NCI-H1105 (cell line): Measurements from ENCODE around the gene GNAL.
"Not testable (repeated sequence)": the region's sequence is repeated elsewhere in the genome, so short reads cannot be mapped to it uniquely, and the experiment has no call there.

ENCODE experiments used
- DNase-seq: peaks from one replicate; lab custom pipeline; 2025; lab: John Stamatoyannopoulos, UW

GNAL gene

DNA sequence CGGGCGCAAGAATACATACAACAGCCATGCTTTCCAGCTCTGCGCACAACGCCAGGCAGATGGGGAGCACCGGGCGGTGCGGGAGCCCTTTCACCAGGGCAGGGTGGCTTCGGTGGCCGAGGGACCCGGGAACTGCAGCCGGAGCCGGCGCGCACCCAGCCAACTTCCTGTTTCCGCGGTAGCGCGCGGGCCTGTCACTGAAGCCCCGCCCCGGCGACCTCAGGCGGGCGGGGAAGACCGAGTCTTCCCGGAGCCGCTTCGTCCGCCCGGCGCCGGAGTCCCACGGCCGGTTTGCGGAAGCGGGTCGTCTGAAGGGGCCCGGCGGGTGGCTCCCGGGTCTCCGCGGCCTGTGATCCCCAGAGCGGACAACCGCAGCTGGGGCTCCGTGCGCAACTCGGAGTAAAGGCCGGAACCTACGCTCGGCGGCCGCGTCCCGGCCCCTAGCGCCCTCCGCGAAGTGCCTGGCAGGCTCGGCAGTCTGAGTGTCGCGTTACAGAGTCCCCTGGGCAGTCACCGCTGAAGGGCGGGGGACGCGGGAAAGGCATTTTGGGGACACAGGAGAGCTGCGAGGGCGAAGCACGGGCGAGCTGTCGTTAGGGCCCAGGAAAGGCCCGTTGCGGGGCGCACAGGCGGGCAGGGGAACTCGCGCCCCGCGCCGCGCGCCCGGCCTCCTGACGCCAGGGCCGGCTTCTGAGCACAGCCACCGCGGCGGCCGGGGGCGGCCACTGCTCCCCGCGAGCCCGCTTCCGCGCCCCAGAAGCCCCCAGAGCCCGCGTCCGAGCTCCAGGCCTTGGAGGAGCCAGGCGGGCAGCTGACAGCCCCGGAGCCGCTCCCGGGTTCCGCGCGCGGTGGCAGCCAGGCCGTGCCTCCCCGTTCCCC lies 219.4 kb downstream of the GNAL start, which contains the start of gene MPPE1:
TSS of gene MPPE1 (minus strand) at position 136 of the 879 bp plus-strand sequence. CDS start 11,053 bp downstream, outside the sequence.
- peak; percentile 79 for DNase-seq

DNA sequence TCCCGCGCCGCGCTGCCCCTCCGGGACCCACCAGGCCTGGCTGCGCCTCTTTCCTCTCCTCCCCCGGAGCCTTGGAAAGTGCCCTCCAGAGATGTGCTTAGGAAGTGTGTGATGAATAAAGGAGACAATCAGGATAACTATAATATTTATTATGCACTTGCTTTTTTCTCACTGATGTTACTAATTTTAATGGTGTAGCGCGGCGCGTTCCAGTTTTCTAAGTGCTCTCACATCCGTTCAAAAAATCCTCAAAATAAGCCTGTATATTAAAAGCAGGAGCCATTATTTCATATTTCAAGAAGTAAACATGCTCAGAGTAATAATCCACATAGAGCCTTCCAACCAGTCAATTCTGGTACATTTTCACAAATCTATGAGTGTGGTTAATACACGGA lies 220.0 kb downstream of the GNAL start:
- DNase-seq: no peak

DNA sequence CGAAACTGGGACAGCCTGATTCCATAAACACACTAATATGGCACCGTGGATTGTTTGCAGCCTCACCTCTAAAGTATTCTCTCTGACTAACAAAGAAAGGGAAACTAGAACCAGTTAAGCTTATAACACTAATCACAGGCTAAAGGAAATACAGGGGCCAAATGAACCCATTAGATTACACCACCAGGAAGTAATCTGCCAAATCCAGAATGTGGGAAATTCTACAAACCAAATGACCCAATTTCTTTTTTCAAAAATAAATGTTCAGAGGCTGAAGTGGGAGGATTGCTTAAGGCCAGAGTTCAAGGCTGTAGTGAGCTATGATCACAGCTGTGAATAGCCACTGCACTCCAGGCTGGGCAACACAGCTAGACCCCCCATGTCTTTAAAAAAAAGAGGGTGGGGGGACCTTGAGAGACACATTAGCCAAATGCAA lies 220.5 kb downstream of the GNAL start:
- no peak for DNase-seq

DNA sequence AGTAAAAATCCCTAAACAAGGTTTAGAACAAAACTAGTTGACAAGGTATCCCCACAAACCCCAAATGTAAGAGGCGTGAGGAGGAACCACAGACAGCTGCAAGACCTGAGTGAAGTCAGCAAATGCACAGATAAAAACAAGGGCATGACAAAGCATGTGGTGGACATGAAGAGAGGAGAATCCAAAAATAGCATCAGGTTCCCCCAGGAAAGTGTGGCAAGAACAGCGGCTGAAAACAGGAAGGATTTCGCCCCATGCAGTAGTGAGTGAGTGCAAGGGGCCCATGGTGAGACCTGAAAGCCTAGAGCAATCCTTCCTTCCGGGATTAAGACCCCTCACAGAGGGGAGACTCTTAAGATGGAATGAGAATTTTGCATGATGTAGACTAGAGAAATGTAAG lies 227.8 kb downstream of the GNAL start:
- not testable (repeated sequence) for DNase-seq

DNA sequence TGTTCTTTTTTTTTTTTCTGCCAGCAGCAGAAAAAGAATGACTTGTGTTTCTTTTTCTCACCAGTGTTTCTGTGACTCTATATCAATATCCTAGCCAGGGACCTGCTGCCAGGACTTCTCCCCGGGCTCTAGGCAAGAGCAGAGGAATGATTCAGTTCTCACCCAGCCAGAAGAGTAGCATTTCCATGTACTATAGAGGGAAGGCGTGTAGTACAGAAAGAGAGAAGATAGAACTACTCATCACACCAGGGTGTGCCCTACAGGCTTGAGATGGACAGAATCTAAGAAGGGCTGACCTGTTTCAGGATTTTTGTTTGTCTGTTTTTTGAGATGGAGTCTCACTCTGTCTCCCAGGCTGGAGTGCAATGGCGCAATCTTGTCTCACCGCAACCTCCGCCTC lies 230.5 kb downstream of the GNAL start:
- not testable (repeated sequence) for DNase-seq

DNA sequence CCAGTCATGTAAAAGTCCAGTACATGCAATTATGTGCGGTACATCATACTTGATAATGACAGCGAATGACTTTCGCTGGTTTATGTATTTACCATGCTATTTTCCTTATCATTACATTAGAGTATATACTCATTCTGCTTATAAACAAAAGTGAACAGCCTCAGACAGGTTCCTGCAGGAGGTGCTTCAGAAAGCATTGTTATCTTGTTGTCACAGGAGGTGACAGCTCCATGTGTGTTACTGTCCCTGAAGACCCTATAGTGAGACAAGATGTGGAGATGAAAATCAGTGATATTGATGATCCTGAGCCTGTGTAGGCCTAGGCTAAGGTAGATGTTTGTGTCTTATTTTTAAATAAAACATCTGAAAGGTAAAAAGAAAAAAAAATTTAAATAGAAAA lies 234.4 kb downstream of the GNAL start:
- DNase-seq: no peak

DNA sequence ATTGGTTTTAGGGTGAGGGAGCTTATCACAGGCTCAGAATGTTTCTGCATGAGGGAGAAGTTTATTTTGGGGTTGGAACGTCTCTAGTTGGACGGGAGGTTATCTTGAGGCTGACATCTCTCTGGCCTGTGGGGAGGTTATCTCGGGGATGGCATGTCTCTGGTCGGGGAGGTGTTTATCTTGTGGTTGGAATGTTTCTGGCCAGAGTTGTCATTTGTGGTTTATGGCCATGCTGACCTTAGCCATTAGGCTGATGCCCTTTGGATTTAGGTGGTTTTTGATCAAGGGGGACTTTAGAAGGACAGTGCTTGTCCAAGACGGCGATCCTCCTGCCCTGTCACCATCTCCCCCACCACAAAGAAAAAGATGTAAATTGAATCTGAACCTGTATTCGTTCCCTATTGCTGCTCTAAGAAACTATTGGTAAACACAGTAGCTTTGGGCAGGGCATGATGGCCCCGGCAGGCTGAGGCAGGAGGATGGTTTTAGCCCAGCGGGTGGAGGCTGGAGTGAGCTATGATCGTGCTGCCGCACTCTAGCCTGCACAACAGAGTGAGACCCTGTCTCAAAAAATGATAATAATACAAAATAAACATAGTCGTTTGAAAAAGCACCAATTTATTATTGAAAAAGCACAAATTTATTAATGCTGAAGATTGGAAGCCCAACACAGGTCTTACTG lies 236.9 kb downstream of the GNAL start:
- no peak for DNase-seq

DNA sequence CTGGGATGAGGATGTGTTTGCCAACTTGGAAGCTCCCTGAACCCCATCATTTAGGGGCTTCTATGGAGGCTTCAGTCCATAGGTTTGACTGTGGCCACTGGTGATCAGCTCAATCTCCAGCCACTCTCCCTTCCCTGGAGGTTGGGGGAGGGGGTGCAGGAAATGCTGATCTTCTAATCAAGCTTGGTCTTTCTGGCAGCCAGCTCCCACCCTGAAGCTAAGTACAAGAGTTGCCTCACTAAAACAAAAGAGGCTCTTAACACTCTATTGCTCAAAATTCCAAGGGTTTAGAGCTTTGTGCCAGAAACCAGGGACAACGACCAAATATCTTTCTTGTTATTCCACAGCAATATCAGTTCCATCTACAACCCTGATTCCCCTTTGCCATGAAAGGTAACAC lies 238.4 kb downstream of the GNAL start:
- DNase-seq: no peak

DNA sequence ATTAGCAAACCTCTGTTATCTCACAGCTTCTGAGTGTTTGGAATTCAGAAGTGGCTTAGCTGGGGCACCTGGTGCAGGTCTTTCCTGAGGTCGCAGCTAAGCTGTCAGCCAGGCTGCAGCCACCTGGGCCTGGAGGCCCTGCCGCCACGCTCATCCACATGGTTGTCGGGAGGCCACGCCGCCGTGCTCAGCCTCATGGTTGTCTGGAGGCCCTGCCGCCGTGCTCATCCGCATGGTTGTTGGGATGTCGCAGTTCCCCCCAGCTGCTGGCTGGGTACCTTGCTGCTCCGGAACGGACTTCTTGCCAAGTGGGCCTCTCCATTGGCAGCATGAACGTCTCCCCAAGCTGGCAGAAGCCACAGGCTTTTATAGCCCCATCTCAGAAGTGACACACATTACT lies 243.3 kb downstream of the GNAL start:
- DNase-seq: no peak
